Upper lobe of right lung (tissue), 1 donor: Measurements from ENCODE around the gene CDKN1B. TPM values are rescaled to one million over a fixed set of nuclear protein-coding genes. Genes with fewer than 3 reads are reported as not detected.

ENCODE experiments used
- microRNA-seq: library from miRNA; unstranded; fragments of <30 nt; microRNA quantifications from one replicate; pipeline ENCODE4 v1.2.0, GENCODE V29; 2020; ENCODE audit warnings: borderline microRNAs expressed
- total RNA-seq: library from RNA; stranded (reverse); fragmentation: NEBNext Ultra II Directional; extraction: Animal tissue kit (Norgen Biotek cat#: 25700); gene quantifications from one replicate; pipeline ENCODE4 v1.2.1, GENCODE V29; 2021
- donor health status: DM: no; HTN: yes; CAD: no; lungs with severe emphysema.

CDKN1B gene
- total RNA-seq, 1 donor from 2014 or later = 51.4 TPM

Small RNAs within 50 kb of the gene (microRNA-seq; reads per million reads assigned to microRNA genes)
- gene MIR613 = not detected

Other genes starting within 250 kb of the CDKN1B start
- 50.6 TPM for gene DUSP16, start 154.5 kb upstream of the CDKN1B start, total RNA-seq
- 42.8 TPM for gene CREBL2, start 105.5 kb upstream of the CDKN1B start, total RNA-seq
- not detected for gene GPR19, start 21.2 kb upstream of the CDKN1B start, total RNA-seq
- gene APOLD1, start 68.3 kb downstream of the CDKN1B start, total RNA-seq = 14.4 TPM
- 59.6 TPM for gene DDX47, start 96.0 kb downstream of the CDKN1B start, total RNA-seq
- gene GPRC5A, start 174.2 kb downstream of the CDKN1B start, total RNA-seq = 886 TPM
- gene GPRC5D, start 234.8 kb downstream of the CDKN1B start, total RNA-seq = not detected